ENCODE data around the gene TBL2.
"Not testable (repeated sequence)": the region's sequence is repeated elsewhere in the genome, so short reads cannot be mapped to it uniquely, and the experiment has no call there.

TBL2 gene

GRCh38 chr7:73606801-73607691 lies 28.7 kb upstream of the TBL2 start:
- DNase-seq (ENCODE audit: low read depth in 2 of 2): peak; percentile 18 to 23

DNA sequence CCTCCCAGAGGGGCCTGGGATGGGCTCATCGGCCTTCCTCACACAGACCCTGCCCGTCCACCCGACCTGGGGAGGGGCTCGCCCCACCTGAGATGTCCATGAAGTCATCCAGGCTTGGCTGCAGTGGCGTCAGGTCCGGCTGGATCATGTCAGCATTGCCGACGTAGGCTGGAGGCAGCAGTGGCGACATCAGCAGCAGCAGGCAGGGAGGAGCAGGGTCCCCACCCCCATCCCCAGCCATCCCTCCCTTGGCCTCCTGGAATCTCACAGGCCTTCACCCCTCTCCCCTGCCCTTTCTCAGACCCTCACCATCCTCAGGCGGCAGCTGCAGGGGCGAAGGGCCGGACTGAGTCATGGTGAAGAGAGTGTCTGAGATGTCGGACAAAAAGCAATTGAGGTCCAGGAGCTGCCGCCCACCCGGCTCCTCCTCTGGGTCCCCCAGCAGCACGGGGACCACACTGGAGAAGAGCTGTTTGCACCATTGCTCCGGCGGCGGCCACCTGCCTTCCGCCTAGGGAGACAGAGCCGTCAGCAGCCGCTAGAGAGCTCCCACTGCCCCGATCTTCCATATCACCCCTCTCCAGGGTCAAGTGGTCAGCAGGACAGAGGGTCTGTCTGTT lies 27.3 kb upstream of the TBL2 start:
- no peak for DNase-seq (ENCODE audit: low read depth in 2 of 2)

- DNase-seq (ENCODE audit: low read depth in 2 of 2): no peak
Measured at GRCh38 chr7:73602721-73603651, 24.6 kb upstream of the TBL2 start.

DNA sequence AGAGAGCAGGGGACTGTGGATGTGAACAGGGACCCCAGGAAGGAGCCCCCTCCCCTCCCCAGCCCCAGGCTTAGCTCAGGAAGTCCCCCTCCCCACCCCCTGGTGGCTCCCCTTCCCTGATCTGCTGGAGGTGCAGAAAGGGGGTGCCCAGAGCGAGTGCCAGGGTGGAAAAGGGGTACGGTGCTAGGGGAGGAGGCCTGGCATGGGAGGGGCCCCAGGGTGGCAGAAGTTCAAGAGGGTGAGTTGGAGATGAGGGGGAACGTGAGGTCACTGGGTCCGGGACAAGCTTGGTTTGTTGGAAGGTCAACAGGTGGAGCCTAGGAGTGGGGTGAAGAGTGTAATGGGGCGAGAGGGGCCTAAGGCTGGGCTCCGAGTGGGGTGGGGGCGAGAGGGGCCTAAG lies 21.5 kb upstream of the TBL2 start:
- DNase-seq (ENCODE audit: low read depth in 2 of 2): no peak

GRCh38 chr7:73599151-73599882 lies 20.9 kb upstream of the TBL2 start:
- no peak for DNase-seq (ENCODE audit: low read depth in 2 of 2)

GRCh38 chr7:73597978-73598782 lies 19.8 kb upstream of the TBL2 start:
- DNase-seq (ENCODE audit: low read depth in 2 of 2): no peak

DNA sequence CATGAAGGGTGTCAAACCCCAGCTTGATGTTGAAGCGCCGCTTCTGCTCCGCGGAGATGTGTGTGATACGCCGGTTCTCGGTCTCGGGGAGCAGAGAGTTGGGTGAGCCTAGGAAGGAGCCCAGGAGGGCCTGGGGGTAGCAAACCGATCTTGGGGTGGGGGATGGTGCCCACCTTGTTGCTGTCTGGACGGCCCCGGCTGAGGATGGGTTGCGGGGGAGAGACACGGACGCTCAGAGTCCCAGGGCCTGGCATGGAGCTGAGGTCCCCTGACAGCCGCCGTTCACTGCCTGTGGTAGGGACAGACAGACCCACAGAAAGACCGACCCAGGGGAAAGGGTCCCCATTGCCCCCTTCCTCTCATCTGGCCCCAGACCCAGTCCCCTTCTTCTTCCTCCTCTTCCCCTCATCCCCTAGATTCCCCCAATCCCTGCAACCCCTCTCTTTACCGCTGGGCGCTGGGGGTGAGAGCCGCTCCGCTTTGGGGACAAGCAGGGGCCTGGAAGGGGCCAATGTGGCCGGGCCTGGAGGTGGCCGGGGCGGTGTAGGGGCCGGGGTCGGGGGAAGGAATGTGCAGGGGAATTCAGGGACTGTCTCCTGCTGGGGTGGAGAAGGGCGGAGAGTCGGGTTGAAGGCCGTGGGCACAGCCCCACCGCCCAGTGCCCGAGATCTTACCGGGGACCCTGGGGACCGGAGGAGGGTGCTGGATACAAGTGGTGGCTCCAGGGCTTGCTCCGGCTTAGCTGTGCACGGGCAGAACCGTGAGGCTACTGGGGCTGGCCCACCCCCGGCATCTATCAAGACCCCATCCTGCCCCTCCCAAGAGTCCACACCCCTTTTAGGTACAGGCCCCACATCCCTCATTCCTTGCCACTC lies 18.0 kb upstream of the TBL2 start:
- DNase-seq (ENCODE audit: low read depth in 2 of 2): no peak

DNA sequence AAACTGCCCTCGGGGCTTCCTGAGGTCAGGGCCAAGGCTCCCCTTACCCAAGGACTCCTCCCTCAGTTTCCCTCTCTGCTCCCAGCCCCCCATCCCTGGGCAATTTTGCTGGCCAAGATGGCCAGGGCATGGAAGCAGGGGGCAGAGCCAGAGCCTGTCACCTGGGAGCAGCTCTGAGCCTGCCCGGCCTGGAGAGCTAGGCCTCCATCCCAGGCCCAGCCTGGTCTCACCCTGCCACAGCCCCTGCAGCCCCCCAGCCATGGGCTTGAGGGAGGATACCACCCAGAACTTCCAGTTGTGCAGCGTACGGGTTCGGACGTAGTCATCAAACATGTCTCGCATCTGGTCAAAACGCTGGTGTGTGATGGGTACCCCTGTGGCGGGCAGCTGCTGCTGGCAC lies 17.0 kb upstream of the TBL2 start:
- no peak for DNase-seq (ENCODE audit: low read depth in 2 of 2)

- no peak for DNase-seq (ENCODE audit: low read depth in 2 of 2)
Measured at GRCh38 chr7:73593207-73594045, 15.0 kb upstream of the TBL2 start.

DNA sequence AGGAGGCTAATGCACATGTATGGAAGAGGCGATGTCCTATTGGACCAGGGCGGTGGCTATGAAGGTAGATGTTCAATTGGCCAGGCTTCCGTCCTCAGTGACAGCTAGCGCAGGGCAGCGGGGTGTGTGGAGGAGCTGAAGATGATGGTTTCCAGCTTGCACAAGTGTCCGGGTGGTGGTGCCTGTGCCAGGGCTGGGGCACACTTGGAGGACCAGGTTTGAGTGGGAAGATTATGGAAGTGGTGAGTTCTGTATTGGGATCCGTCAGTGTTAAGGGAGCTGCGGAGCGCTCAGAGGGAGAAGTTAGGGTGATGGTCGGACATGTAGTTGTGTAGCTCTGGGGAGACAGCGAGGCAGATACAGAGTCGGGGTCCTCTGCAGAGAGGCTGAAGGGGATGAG lies 8.5 kb upstream of the TBL2 start:
- DNase-seq (ENCODE audit: low read depth in 2 of 2): no peak

GRCh38 chr7:73585196-73585595 lies 6.8 kb upstream of the TBL2 start:
- DNase-seq (ENCODE audit: low read depth in 2 of 2): no peak

GRCh38 chr7:73582664-73583202 lies 4.4 kb upstream of the TBL2 start:
- DNase-seq (ENCODE audit: low read depth in 2 of 2): no peak

GRCh38 chr7:73581006-73581405 lies 2.6 kb upstream of the TBL2 start:
- not testable (repeated sequence) for DNase-seq (ENCODE audit: low read depth in 2 of 2)

DNA sequence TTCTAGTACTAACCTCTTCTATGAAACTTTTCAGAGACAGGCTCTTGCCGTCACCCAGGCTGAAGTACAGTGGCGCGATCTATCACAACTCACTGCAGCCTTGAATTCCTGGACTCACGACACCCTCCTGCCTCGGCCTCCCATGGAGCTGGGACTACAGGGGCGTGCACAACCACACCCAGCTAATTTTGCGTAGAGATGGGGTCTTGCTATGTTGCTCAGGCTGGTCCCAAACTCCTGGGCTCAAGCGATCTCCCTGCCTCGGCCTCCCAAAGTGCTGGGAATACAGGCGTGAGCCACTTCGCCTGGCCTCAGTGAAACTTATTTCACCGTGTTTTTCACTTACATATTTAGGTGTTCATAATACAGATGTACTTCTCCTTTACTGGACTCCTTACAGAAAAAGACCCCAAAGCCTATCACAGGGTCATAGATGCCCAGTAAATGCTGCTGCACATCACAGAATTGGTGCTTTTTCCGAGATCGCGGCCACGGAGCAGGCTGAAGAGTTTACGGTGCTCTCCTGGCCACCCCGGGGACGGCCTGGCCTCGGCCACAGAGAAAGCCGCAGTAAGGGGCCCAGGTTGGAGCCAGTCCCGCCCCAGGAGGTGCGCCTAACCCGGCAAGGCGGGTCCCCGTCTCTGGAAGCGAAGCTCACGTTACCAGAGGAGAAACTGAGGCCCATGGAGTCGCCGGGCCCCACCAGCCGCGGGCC lies 595 bp downstream of the TBL2 start:
- DNase-seq (ENCODE audit: low read depth in 2 of 2): no peak

- no peak for DNase-seq (ENCODE audit: low read depth in 2 of 2)
Measured at GRCh38 chr7:73573791-73574190, 4.6 kb downstream of the TBL2 start.

DNA sequence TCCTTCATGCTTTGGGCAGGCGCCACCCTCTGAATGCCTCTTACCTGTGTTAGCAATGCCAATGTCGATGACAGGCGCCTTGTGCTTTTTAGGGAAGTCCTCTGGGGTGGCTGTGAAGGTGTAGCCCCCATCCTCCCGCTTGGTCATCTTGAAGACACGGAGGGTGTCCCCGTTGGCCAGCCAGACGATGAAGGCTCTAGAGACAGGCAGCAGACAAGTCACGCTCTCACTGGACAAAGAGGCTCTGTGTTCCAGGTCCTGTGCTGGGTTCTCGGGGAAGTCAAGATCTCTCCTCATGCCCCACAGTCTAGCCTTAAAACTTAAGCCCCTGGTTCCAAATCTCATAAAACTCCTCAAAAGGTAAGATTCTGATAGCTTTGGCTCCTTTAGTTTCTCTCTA lies 5.1 kb downstream of the TBL2 start:
- no peak for DNase-seq (ENCODE audit: low read depth in 2 of 2)

DNA sequence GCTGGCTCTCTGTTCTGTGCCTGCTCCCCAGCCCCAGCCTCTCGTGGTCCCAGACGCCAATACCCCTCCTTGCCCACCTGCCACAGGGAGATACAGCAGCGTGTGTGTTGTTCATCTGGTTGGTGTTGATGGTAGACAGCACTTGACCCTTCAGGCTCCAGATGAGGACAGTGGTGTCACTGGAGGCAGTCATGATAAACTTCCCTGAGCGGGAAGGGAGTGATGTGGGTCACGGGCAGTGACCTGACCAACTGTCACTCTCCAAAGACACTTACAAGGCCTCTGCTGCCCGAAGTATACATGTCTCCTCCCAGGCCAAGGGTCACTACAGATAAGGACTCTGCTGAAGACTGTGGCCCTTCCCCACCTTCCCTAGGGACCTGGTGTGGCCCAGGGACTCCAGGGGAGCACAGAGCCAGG lies 5.6 kb downstream of the TBL2 start:
- no peak for DNase-seq (ENCODE audit: low read depth in 2 of 2)

- no peak for DNase-seq (ENCODE audit: low read depth in 2 of 2)
Measured at GRCh38 chr7:73570977-73571376, 7.4 kb downstream of the TBL2 start.

Data from stimulated activated CD8-positive, alpha-beta memory T cell treated with anti-CD3 and anti-CD28 coated beads, Interleukin-15, amount 100 ng/mL, for 4 hours (primary cell).